HCT116 (cell line): ENCODE results near the gene HLCS. TPM values are rescaled to one million over a fixed set of nuclear protein-coding genes. Genes with fewer than 3 reads are reported as not detected.

Experiments used
- ATAC-seq: fragments of 200-7000 bp; cut with Tn5 transposase; 2 replicates; pipeline ENCODE4 v1.9.1; 2020; ENCODE audit warnings: mild to moderate bottlenecking, moderate library complexity
- BruUV-seq: library from RNA; stranded (reverse); fragments of 400-500 nt; replicated peaks from 2 replicates; lab custom pipeline; 2021; lab: Mats Ljungman, UMichigan
- CTCF ChIA-PET: fragments of 300-600 bp; sonication (Branson Sonifier 250); formaldehyde crosslinking; loops from one replicate; lab custom pipeline; 2021; ENCODE audit warnings: antibody characterized with exemption; lab: Charles Lee
- POLR2A ChIA-PET: fragments of 300-600, 350-600 bp; sonication (Branson Sonifier 250); formaldehyde crosslinking; loops from one replicate; lab custom pipeline; 2021; ENCODE audit warnings: antibody characterized with exemption; lab: Charles Lee
- RAD21 ChIA-PET, 2 experiments: fragments of 300-600 bp; sonication (Branson Sonifier 250); formaldehyde crosslinking; loops; one replicate each; lab custom pipeline; 2023; ENCODE audit warnings: low total read pairs in 2 of 2; ENCODE audit not compliant: uncharacterized antibody in 2 of 2, unreplicated experiment in 2 of 2, low non-redundant PET in 1 of 2; lab: Charles Lee
- DNase-seq: peaks from one replicate; pipeline ENCODE4 v3.0.0-alpha.2; 2010; ENCODE audit warnings: low read depth, low spot score
- H2AFZ ChIP-seq: fragments of 200-600 bp; shearing (Covaris generic), sonication (generic); 2 replicates; pipeline ENCODE4 v1.6.1; 2017; ENCODE audit warnings: low read depth, mixed run types, mixed read lengths, antibody characterized with exemption, low read length; ENCODE audit not compliant: poor library complexity, severe bottlenecking
- H3K27ac ChIP-seq: 2 replicates; pipeline ENCODE4 v1.5.1; 2012; ENCODE audit warnings: low read depth, low read length
- H3K27me3 ChIP-seq: fragments of 200-600 bp; sonication (generic); 2 replicates; pipeline ENCODE4 v1.6.1; 2016; ENCODE audit warnings: mixed run types, low read length, mixed read lengths; ENCODE audit not compliant: insufficient read depth
- H3K36me3 ChIP-seq, 2 experiments: fragments of 200-500 bp in 1 of 2; fragments of 200-600 bp in 1 of 2; sonication (Bioruptor generic) in 1 of 2; sonication (generic) in 1 of 2; 2 replicates each; pipeline versions ENCODE4 v1.5.1 to v1.6.1; 2014 to 2016; ENCODE audit warnings: low read length in 2 of 2, inconsistent platforms in 1 of 2, mixed read lengths in 1 of 2, mixed run types in 1 of 2; ENCODE audit not compliant: insufficient read depth in 2 of 2, control insufficient read depth in 1 of 2
- H3K4me1 ChIP-seq, 2 experiments: fragments of 200-600 bp in 1 of 2; sonication (generic) in 1 of 2; 2 replicates each; pipeline versions ENCODE4 v1.5.1 to v1.6.1; 2012 to 2017; ENCODE audit warnings: low read length in 2 of 2, inconsistent platforms in 1 of 2, mild to moderate bottlenecking in 1 of 2, mixed read lengths in 1 of 2, mixed run types in 1 of 2, moderate library complexity in 1 of 2; ENCODE audit not compliant: insufficient read depth in 2 of 2, control insufficient read depth in 1 of 2
- H3K4me2 ChIP-seq: fragments of 200-600 bp; sonication (generic); 2 replicates; pipeline ENCODE4 v1.6.1; 2017; ENCODE audit warnings: mixed run types, low read length, mixed read lengths
- H3K4me3 ChIP-seq, 2 experiments: fragments of 200-600 bp in 1 of 2; sonication (generic) in 1 of 2; replicated peaks in 1 of 2; 2 replicates each; pipeline ENCODE4 v1.5.1; 2011 to 2016; ENCODE audit warnings: low read length in 2 of 2, control low read depth in 1 of 2, low read depth in 1 of 2, mild to moderate bottlenecking in 1 of 2, mixed read lengths in 1 of 2, mixed run types in 1 of 2
- H3K79me2 ChIP-seq: fragments of 200-600 bp; sonication (generic); 2 replicates; pipeline ENCODE4 v1.6.1; 2017; ENCODE audit warnings: mild to moderate bottlenecking, mixed run types, low read length, moderate library complexity, mixed read lengths; ENCODE audit not compliant: insufficient read depth
- H3K9ac ChIP-seq: fragments of 200-600 bp; sonication (generic); 2 replicates; pipeline ENCODE4 v1.6.1; 2016; ENCODE audit warnings: low read length, mixed read lengths
- H3K9me2 ChIP-seq: fragments of 200-600 bp; sonication (generic), shearing (Covaris generic); 2 replicates; pipeline ENCODE4 v1.6.1; 2017; ENCODE audit warnings: mixed run types, mild to moderate bottlenecking, moderate library complexity; ENCODE audit not compliant: insufficient read depth
- H3K9me3 ChIP-seq, 2 experiments: fragments of 200-500 bp in 1 of 2; fragments of 200-600 bp in 1 of 2; sonication (Bioruptor generic) in 1 of 2; sonication (generic) in 1 of 2; 2 replicates each; pipeline ENCODE4 v1.6.1; 2014 to 2017; ENCODE audit warnings: low read length in 2 of 2, mixed read lengths in 2 of 2, inconsistent platforms in 1 of 2, low read depth in 1 of 2, mild to moderate bottlenecking in 1 of 2, mixed run types in 1 of 2, moderate library complexity in 1 of 2; ENCODE audit not compliant: control insufficient read depth in 1 of 2, insufficient read depth in 1 of 2
- H4K20me1 ChIP-seq: fragments of 200-600 bp; sonication (generic), shearing (Covaris generic); 2 replicates; pipeline ENCODE4 v1.6.1; 2017; ENCODE audit warnings: mixed run types, mild to moderate bottlenecking, moderate library complexity; ENCODE audit not compliant: insufficient read depth
- ATF3 ChIP-seq: IDR thresholded peaks from 2 replicates; pipeline ENCODE4 v1.6.1; 2012
- CTCF ChIP-seq, 3 experiments: fragments of 200-600 bp in 1 of 3; sonication (generic) in 1 of 3; IDR thresholded peaks in 2 of 3; conservative IDR thresholded peaks in 1 of 3; 2 replicates each; pipeline ENCODE4 v1.5.1; 2012 to 2017; ENCODE audit warnings: low read depth in 2 of 3, low read length in 2 of 3, antibody characterized with exemption in 1 of 3, borderline replicate concordance in 1 of 3, control low read depth in 1 of 3, mild to moderate bottlenecking in 1 of 3, mixed read lengths in 1 of 3, mixed run types in 1 of 3, moderate library complexity in 1 of 3; ENCODE audit not compliant: insufficient read depth in 1 of 3
- EZH2 ChIP-seq: fragments of 200-600 bp; sonication (generic); IDR thresholded peaks from 2 replicates; pipeline ENCODE4 v1.6.1; 2017; ENCODE audit warnings: antibody characterized with exemption, mixed run types
- EZH2phosphoT487 ChIP-seq: fragments of 200-600 bp; IDR thresholded peaks from 2 replicates; pipeline ENCODE4 v1.6.1; 2018; ENCODE audit warnings: antibody characterized with exemption, borderline replicate concordance
- POLR2A ChIP-seq: IDR thresholded peaks from 2 replicates; pipeline ENCODE4 v1.7.0; 2011; ENCODE audit warnings: borderline replicate concordance; ENCODE audit not compliant: insufficient read depth, insufficient read length; ENCODE audit errors: extremely low read depth
- SIN3A ChIP-seq: IDR thresholded peaks from 2 replicates; pipeline ENCODE4 v1.6.1; 2012; ENCODE audit warnings: low read depth
- YY1 ChIP-seq: IDR thresholded peaks from 2 replicates; pipeline ENCODE4 v1.6.1; 2011; ENCODE audit warnings: low read length, low read depth, moderate library complexity, mild to moderate bottlenecking; ENCODE audit not compliant: insufficient replicate concordance; ENCODE audit errors: extremely low read depth
- ZFX ChIP-seq: fragments of 450-650 bp; IDR thresholded peaks from 2 replicates; pipeline ENCODE4 v1.6.1; 2017
- intact Hi-C: fragments of 100-400 bp; cut with micrococcal nuclease; formaldehyde crosslinking; loops from 2 replicates; pipeline ENCODE4 v1.10.0; 2022
- total RNA-seq: library from RNA; stranded (reverse); gene quantifications from one replicate; pipeline ENCODE4 v1.2.1, GENCODE V29; 2021; ENCODE audit not compliant: unreplicated experiment

HLCS gene
- total RNA-seq, 1 experiment from 2014 or later: 18.5 TPM

- no peak overlapping the region for H3K4me2 ChIP-seq
- H3K27ac ChIP-seq: no peak overlapping the region
- no peak for TF ChIP-seq CTCF (IDR thresholded peaks at IDR 0.05 in 2 of 3, conservative IDR thresholded peaks at IDR 0.05 in 1 of 3; ENCODE audit: borderline replicate concordance in 1 of 3, insufficient read depth in 1 of 3, low read depth in 2 of 3, low read length in 2 of 3)
- TF ChIP-seq YY1: no peak
- TF ChIP-seq POLR2A: no peak
- no peak for TF ChIP-seq EZH2
- no peak for TF ChIP-seq EZH2phosphoT487
- no peak for TF ChIP-seq SIN3A
- no peak for TF ChIP-seq ATF3
- no peak for TF ChIP-seq ZFX
- DNase-seq (no peak), ATAC-seq (no peak)
- no peaks in the 10 kb centered on the region for H3K79me2 ChIP-seq
- no peaks in the 10 kb centered on the region for H4K20me1 ChIP-seq
- intact Hi-C loops: loop anchor here (10.0 kb wide), 2 partner anchors 85 to 165 kb away; no protein-coding TSS in a partner anchor
- no peaks in the 10 kb centered on the region for H3K36me3 ChIP-seq
- no peaks in the 10 kb centered on the region for H3K9me2 ChIP-seq
- ChIA-PET RAD21 (no interaction called here), CTCF (interaction anchor here (1.6 kb wide), 1 partner anchor 129 kb away, joined by 6 read pairs; no protein-coding TSS in a partner anchor), POLR2A (no interaction called here)
- H3K4me1 ChIP-seq: no peaks in the 10 kb centered on the region
- no TSS peak for BruUV-seq
- H2AFZ ChIP-seq: no peak overlapping the region
- no peaks in the 10 kb centered on the region for H3K27me3 ChIP-seq
- no peak overlapping the region for H3K4me3 ChIP-seq
- H3K9ac ChIP-seq: no peak overlapping the region
- no peaks in the 10 kb centered on the region for H3K9me3 ChIP-seq
These were observed 207.0 kb downstream of the HLCS start for GRCh38 chr21:36759348-36760083.
